Ishikawa (cell line): Measurements from ENCODE around the gene FBXO17.

Experiments
- CREB1 ChIP-seq: IDR thresholded peaks from 2 replicates; pipeline ENCODE4 v1.6.1; 2012; ENCODE audit warnings: low read depth
- EGR1 ChIP-seq: IDR thresholded peaks from 2 replicates; pipeline ENCODE4 v1.6.1; 2012
- EP300 ChIP-seq: IDR thresholded peaks from 2 replicates; pipeline ENCODE4 v1.6.1; 2012; ENCODE audit warnings: borderline replicate concordance
- FOXM1 ChIP-seq: IDR thresholded peaks from 2 replicates; pipeline ENCODE4 v1.6.1; 2012; ENCODE audit warnings: low read depth, borderline replicate concordance
- MAX ChIP-seq: IDR thresholded peaks from 2 replicates; pipeline ENCODE4 v1.6.1; 2012
- NFIC ChIP-seq: IDR thresholded peaks from 2 replicates; pipeline ENCODE4 v1.6.1; 2012
- TCF12 ChIP-seq: IDR thresholded peaks from 2 replicates; pipeline ENCODE4 v1.6.1; 2012; ENCODE audit warnings: low read depth
- TEAD4 ChIP-seq: IDR thresholded peaks from 2 replicates; pipeline ENCODE4 v1.6.1; 2012
- YY1 ChIP-seq: IDR thresholded peaks from 2 replicates; pipeline ENCODE4 v1.6.1; 2012; ENCODE audit warnings: low read depth
- ZBTB7A ChIP-seq: IDR thresholded peaks from 2 replicates; pipeline ENCODE4 v1.6.1; 2012; ENCODE audit warnings: low read depth
- TF ChIP-seq, protein P1 (sequence below): IDR thresholded peaks from 2 replicates; pipeline ENCODE4 v1.6.1; 2012; ENCODE audit warnings: low read depth, mild to moderate bottlenecking
- TF ChIP-seq, protein P2 (sequence below): IDR thresholded peaks from 2 replicates; pipeline ENCODE4 v1.6.1; 2012

DNA sequence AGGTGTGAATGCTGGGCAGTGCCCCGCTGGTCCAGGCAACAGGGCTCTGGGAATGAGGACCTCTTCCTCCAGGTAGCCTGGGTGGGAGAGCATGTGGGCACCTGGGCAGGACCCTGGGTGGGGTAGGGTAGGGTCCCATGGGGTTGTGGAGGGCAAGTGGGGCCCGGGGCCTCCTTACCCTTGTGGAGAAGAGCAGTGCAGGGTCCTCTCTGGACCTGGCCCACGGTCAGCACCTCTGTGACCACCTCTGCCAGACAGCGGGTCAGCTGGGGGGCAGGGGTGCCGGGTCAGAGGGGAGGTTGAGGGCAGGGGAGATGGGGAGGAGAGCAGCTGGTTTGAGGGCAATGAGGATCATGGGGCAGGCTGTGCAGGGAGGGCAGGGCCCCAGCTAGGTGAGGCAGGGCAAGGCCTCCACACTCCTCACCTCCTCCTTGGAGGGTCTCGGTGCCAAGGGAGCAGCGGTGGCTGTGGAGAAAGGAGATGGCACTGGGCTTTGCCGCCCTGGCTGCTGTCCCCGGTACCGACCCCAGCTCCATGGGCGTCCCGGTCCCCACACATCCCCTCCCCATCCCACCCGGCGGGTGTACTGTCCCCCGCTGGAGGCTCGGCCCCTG, 64.0 kb downstream of the FBXO17 start:
- TF ChIP-seq TCF12 = no peak
- no peak for TF ChIP-seq EGR1
- no peak for TF ChIP-seq NFIC
- no peak for TF ChIP-seq CREB1
- no peak for TF ChIP-seq EP300
- TF ChIP-seq, protein P1, sequence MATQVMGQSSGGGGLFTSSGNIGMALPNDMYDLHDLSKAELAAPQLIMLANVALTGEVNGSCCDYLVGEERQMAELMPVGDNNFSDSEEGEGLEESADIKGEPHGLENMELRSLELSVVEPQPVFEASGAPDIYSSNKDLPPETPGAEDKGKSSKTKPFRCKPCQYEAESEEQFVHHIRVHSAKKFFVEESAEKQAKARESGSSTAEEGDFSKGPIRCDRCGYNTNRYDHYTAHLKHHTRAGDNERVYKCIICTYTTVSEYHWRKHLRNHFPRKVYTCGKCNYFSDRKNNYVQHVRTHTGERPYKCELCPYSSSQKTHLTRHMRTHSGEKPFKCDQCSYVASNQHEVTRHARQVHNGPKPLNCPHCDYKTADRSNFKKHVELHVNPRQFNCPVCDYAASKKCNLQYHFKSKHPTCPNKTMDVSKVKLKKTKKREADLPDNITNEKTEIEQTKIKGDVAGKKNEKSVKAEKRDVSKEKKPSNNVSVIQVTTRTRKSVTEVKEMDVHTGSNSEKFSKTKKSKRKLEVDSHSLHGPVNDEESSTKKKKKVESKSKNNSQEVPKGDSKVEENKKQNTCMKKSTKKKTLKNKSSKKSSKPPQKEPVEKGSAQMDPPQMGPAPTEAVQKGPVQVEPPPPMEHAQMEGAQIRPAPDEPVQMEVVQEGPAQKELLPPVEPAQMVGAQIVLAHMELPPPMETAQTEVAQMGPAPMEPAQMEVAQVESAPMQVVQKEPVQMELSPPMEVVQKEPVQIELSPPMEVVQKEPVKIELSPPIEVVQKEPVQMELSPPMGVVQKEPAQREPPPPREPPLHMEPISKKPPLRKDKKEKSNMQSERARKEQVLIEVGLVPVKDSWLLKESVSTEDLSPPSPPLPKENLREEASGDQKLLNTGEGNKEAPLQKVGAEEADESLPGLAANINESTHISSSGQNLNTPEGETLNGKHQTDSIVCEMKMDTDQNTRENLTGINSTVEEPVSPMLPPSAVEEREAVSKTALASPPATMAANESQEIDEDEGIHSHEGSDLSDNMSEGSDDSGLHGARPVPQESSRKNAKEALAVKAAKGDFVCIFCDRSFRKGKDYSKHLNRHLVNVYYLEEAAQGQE = no peak
- TF ChIP-seq YY1 = no peak
- TF ChIP-seq ZBTB7A = no peak
- no peak for TF ChIP-seq TEAD4
- TF ChIP-seq MAX = no peak
- TF ChIP-seq FOXM1 = no peak
- TF ChIP-seq, protein P2, sequence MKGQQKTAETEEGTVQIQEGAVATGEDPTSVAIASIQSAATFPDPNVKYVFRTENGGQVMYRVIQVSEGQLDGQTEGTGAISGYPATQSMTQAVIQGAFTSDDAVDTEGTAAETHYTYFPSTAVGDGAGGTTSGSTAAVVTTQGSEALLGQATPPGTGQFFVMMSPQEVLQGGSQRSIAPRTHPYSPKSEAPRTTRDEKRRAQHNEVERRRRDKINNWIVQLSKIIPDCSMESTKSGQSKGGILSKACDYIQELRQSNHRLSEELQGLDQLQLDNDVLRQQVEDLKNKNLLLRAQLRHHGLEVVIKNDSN = no peak
